ENCODE results near the gene SF3B6. TPM values are rescaled to one million over a fixed set of nuclear protein-coding genes. Genes with fewer than 3 reads are reported as not detected.
"Not testable (repeated sequence)": the region's sequence is repeated elsewhere in the genome, so short reads cannot be mapped to it uniquely, and the experiment has no call there.

SF3B6 gene
- total RNA-seq, 1 experiment from 2014 or later: 141 TPM

DNA sequence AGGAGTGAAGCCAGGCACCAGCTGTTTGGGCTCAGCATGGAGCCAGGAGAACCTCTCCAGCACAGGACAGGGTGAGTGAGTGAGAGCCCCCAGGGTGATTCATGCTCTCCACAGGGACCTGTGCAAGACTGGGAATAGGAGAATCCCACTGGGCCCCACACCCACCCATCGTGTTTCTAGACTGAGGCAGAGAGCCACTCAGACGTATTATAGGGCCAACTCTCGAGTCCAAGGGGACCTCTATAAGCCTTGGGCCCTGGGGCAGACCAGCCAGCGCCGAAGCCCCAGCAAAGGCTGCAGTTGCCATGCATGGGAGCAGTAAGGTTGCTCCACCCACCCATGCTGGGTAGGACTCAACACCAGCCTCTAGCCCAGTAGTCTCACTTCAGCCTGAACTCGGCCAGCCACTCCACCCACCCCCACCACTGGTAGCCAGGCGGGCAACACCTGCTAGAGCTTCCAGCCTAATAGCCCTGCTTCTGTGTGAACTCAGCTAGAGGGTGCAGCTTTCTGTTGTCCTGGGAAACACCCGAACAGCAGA lies 28.1 kb upstream of the SF3B6 start:
- ChIA-PET POLR2A (no interaction called here), CTCF (interaction anchor here (0.7 kb wide), 1 partner anchor 20 kb away, joined by 5 read pairs; the partner anchor contains the start of gene TP53I3)
- H3K27ac Mint-ChIP-seq (ENCODE audit: low read depth, unreplicated experiment): no peak overlapping the region
- H3K27me3 Mint-ChIP-seq (ENCODE audit: insufficient read depth, unreplicated experiment): no peaks in the 10 kb centered on the region
- TF ChIP-seq, protein P1, sequence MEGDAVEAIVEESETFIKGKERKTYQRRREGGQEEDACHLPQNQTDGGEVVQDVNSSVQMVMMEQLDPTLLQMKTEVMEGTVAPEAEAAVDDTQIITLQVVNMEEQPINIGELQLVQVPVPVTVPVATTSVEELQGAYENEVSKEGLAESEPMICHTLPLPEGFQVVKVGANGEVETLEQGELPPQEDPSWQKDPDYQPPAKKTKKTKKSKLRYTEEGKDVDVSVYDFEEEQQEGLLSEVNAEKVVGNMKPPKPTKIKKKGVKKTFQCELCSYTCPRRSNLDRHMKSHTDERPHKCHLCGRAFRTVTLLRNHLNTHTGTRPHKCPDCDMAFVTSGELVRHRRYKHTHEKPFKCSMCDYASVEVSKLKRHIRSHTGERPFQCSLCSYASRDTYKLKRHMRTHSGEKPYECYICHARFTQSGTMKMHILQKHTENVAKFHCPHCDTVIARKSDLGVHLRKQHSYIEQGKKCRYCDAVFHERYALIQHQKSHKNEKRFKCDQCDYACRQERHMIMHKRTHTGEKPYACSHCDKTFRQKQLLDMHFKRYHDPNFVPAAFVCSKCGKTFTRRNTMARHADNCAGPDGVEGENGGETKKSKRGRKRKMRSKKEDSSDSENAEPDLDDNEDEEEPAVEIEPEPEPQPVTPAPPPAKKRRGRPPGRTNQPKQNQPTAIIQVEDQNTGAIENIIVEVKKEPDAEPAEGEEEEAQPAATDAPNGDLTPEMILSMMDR (IDR thresholded peaks at IDR 0.05; ENCODE audit: unreplicated experiment): no peak
- H3K4me3 Mint-ChIP-seq (ENCODE audit: unreplicated experiment): no peak overlapping the region
- no TSS peak for BruUV-seq (replicated peaks)
- H3K36me3 Mint-ChIP-seq (ENCODE audit: insufficient read depth, unreplicated experiment): peaks cover 8% of the 10 kb centered on the region
- peaks cover 23% of the 10 kb centered on the region for H3K4me1 Mint-ChIP-seq (ENCODE audit: insufficient read depth, unreplicated experiment)
- intact Hi-C loops (cut with micrococcal nuclease): no loop called here
- peaks cover 16% of the 10 kb centered on the region for H3K9me3 Mint-ChIP-seq (ENCODE audit: unreplicated experiment)
- no peak for DNase-seq (ENCODE audit: unreplicated experiment)

DNA sequence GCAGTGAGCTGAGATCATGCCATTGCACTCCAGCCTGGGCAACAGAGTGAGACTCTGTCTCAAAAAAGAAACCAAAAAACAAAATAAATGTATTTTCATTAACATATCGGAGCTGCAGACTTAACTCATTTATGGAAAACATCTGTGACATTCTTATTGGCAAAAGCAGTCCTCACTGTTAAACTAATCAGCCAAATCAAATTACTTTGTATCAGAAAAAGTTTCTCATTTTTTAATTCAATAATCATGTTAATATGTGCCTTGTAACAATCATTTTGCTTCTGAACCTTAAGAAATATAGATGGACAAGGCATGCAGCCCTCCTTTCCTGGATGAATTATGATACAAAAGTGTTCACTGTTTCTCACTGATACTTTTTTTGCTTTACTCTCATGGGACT lies 26.6 kb upstream of the SF3B6 start:
- intact Hi-C loops (cut with micrococcal nuclease): no loop called here
- CTCF ChIA-PET: interaction anchor here (0.9 to 1.9 kb wide), 3 partner anchors 18 to 172 kb away, joined by 3 to 5 read pairs (median 4); partner anchors contain the start of gene TP53I3
- no peaks in the 10 kb centered on the region for H3K27me3 Mint-ChIP-seq (ENCODE audit: insufficient read depth, unreplicated experiment)

GRCh38 chr2:24101992-24102391 lies 25.9 kb upstream of the SF3B6 start:
- TF ChIP-seq, protein P1 (IDR thresholded peaks at IDR 0.05; ENCODE audit: unreplicated experiment): no peak
- DNase-seq (ENCODE audit: unreplicated experiment): no peak
- intact Hi-C loops (cut with micrococcal nuclease): no loop called here
- Mint-ChIP-seq H3K4me3 (ENCODE audit: unreplicated experiment) (no peak overlapping the region), H3K27ac (ENCODE audit: low read depth, unreplicated experiment) (no peak overlapping the region), H3K4me1 (ENCODE audit: insufficient read depth, unreplicated experiment) (peaks cover 13% of the 10 kb centered on the region), H3K36me3 (ENCODE audit: insufficient read depth, unreplicated experiment) (no peaks in the 10 kb centered on the region), H3K9me3 (ENCODE audit: unreplicated experiment) (peaks cover 4% of the 10 kb centered on the region), H3K27me3 (ENCODE audit: insufficient read depth, unreplicated experiment) (no peaks in the 10 kb centered on the region)
- CTCF ChIA-PET: interaction anchor here (0.7 to 1.9 kb wide), 2 partner anchors 17 to 1222 kb away, joined by 5 read pairs; partner anchors contain the start of gene TP53I3
- no TSS peak for BruUV-seq (replicated peaks)
- POLR2A ChIA-PET: interaction anchor here (0.8 to 1.9 kb wide), 3 partner anchors 9 to 18 kb away, joined by 3 to 6 read pairs (median 3); partner anchors contain the start of gene TP53I3

More for the DNA sequence above, 26.6 kb upstream of the SF3B6 start:
- POLR2A ChIA-PET: interaction anchor here (0.8 to 1.9 kb wide), 3 partner anchors 9 to 20 kb away, joined by 3 to 6 read pairs (median 3); partner anchors contain the start of gene TP53I3
- BruUV-seq (replicated peaks): no TSS peak
- Mint-ChIP-seq H3K9me3 (ENCODE audit: unreplicated experiment) (peaks cover 11% of the 10 kb centered on the region), H3K4me3 (ENCODE audit: unreplicated experiment) (no peak overlapping the region), H3K4me1 (ENCODE audit: insufficient read depth, unreplicated experiment) (peaks cover 15% of the 10 kb centered on the region), H3K36me3 (ENCODE audit: insufficient read depth, unreplicated experiment) (peaks cover 7% of the 10 kb centered on the region), H3K27ac (ENCODE audit: low read depth, unreplicated experiment) (no peak overlapping the region)
- TF ChIP-seq, protein P1 (IDR thresholded peaks at IDR 0.05; ENCODE audit: unreplicated experiment): no peak
- no peak for DNase-seq (ENCODE audit: unreplicated experiment)

DNA sequence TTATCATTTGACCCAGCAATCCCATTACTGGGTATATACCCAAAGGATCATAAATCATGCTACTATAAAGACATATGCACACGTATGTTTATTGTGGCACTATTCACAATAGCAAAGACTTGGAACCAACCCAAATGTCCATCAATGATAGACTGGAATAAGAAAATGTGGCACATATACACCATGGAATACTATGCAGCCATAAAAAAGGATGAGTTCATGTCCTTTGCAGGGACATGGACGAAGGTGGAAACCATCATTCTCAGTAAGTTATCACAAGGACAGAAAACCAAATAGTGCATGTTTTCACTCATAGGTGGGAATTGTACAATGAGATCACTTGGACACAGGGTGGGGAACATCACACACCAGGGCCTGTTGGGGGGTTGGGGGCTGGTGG lies 24.6 kb upstream of the SF3B6 start:
- H3K27me3 Mint-ChIP-seq (ENCODE audit: insufficient read depth, unreplicated experiment); H3K36me3 Mint-ChIP-seq (ENCODE audit: insufficient read depth, unreplicated experiment); H3K4me3 Mint-ChIP-seq (ENCODE audit: unreplicated experiment); DNase-seq (ENCODE audit: unreplicated experiment); CTCF ChIA-PET; H3K4me1 Mint-ChIP-seq (ENCODE audit: insufficient read depth, unreplicated experiment); intact Hi-C loops (cut with micrococcal nuclease); H3K9me3 Mint-ChIP-seq (ENCODE audit: unreplicated experiment); POLR2A ChIA-PET; H3K27ac Mint-ChIP-seq (ENCODE audit: low read depth, unreplicated experiment); BruUV-seq (replicated peaks): not testable (repeated sequence)

DNA sequence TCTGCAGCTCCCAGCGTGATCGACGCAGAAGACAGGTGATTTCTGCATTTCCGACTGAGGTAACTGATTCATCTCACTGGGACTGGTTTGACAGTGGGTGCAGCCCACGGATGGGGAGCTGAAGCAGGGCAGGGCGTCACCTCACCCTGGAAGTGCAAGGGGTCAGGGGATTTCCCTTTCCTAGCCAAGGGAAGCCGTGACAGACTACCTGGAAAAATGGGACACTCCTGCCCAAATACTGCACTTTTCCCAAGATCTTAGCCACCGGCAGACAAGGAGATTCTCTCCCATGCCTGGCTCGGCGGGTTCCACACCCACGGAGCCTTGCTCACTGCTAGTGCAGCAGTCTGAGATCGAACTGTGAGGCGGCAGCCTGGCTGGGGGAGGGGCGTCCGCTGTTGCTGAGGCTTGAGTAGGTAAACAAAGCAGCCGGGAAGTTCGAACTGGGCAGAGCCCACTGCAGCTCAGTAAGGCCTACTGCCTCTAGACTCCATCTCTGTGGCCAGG lies 19.1 kb upstream of the SF3B6 start:
- CTCF ChIA-PET: interaction anchor here (1.1 to 1.2 kb wide), 2 partner anchors 11 to 13 kb away, joined by 4 to 6 read pairs; partner anchors contain the start of gene TP53I3
- H3K4me3 Mint-ChIP-seq (ENCODE audit: unreplicated experiment); H3K27ac Mint-ChIP-seq (ENCODE audit: low read depth, unreplicated experiment): not testable (repeated sequence)

DNA sequence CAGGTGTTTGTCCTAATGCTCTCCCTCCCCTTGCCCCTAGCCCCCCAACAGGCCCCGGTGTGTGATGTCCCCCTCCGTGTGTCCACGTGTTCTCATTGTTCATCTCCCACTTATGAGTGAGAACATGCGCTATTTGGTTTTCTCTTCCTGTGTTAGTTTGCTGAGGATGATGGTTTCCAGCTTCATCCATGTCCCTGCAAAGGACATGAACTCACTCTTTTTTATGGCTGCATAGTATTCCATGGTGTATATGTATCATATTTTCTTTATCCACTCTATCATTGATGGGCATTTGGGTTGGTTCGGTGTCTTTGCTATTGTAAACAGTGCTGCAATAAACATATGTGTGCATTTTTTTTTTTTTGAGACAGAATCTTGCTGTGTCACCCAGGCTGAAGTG lies 17.1 kb upstream of the SF3B6 start:
- H3K27ac Mint-ChIP-seq (ENCODE audit: low read depth, unreplicated experiment); H3K9me3 Mint-ChIP-seq (ENCODE audit: unreplicated experiment); H3K4me1 Mint-ChIP-seq (ENCODE audit: insufficient read depth, unreplicated experiment); H3K4me3 Mint-ChIP-seq (ENCODE audit: unreplicated experiment); H3K27me3 Mint-ChIP-seq (ENCODE audit: insufficient read depth, unreplicated experiment); BruUV-seq (replicated peaks); H3K36me3 Mint-ChIP-seq (ENCODE audit: insufficient read depth, unreplicated experiment); DNase-seq (ENCODE audit: unreplicated experiment); intact Hi-C loops (cut with micrococcal nuclease): not testable (repeated sequence)
- ChIA-PET CTCF (interaction anchor here (0.6 kb wide), 1 partner anchor 111 kb away, joined by 3 read pairs; no protein-coding TSS in a partner anchor), POLR2A (interaction anchor here (0.6 kb wide), 1 partner anchor 9 kb away, joined by 3 read pairs; no protein-coding TSS in a partner anchor)

More for the DNA sequence above, 19.1 kb upstream of the SF3B6 start:
- DNase-seq (ENCODE audit: unreplicated experiment); H3K9me3 Mint-ChIP-seq (ENCODE audit: unreplicated experiment); H3K36me3 Mint-ChIP-seq (ENCODE audit: insufficient read depth, unreplicated experiment); POLR2A ChIA-PET; H3K4me1 Mint-ChIP-seq (ENCODE audit: insufficient read depth, unreplicated experiment); intact Hi-C loops (cut with micrococcal nuclease); H3K27me3 Mint-ChIP-seq (ENCODE audit: insufficient read depth, unreplicated experiment); BruUV-seq (replicated peaks): not testable (repeated sequence)
